CD4-positive, alpha-beta T cell treated with Interleukin-2 at 100 ng/mL for 4 hours (primary cell): ENCODE results near the gene ABCD1.
"Not testable (repeated sequence)": the region's sequence is repeated elsewhere in the genome, so short reads cannot be mapped to it uniquely, and the experiment has no call there.

ENCODE experiments used
- DNase-seq: peaks from one replicate; pipeline ENCODE4 v3.0.0-alpha.2; 2020; ENCODE audit warnings: low spot score

ABCD1 gene

GRCh38 chrX:153734871-153735270 is 10.2 kb downstream of the ABCD1 start:
- DNase-seq, result no peak

GRCh38 chrX:153735274-153735673 is 10.6 kb downstream of the ABCD1 start:
- peak; percentile 47 for DNase-seq

- DNase-seq, result no peak
These were observed 11.6 kb downstream of the ABCD1 start for GRCh38 chrX:153736071-153736820.

- no peak for DNase-seq
These were observed 12.3 kb downstream of the ABCD1 start for GRCh38 chrX:153736871-153737441.

- DNase-seq, result no peak
These were observed 13.5 kb downstream of the ABCD1 start for GRCh38 chrX:153738056-153738605.

GRCh38 chrX:153739754-153740486 is 15.3 kb downstream of the ABCD1 start:
- no peak for DNase-seq

- DNase-seq, result no peak
These were observed 16.1 kb downstream of the ABCD1 start for GRCh38 chrX:153740631-153741222.

GRCh38 chrX:153741446-153741845 is 16.8 kb downstream of the ABCD1 start:
- no peak for DNase-seq

GRCh38 chrX:153742111-153742510 is 17.5 kb downstream of the ABCD1 start:
- not testable (repeated sequence) for DNase-seq

GRCh38 chrX:153742796-153743467 is 18.3 kb downstream of the ABCD1 start:
- DNase-seq, result not testable (repeated sequence)

GRCh38 chrX:153743468-153744209 is 19.0 kb downstream of the ABCD1 start:
- not testable (repeated sequence) for DNase-seq

- no peak for DNase-seq
These were observed 19.8 kb downstream of the ABCD1 start for GRCh38 chrX:153744210-153745066.

GRCh38 chrX:153745067-153745433 is 20.4 kb downstream of the ABCD1 start:
- not testable (repeated sequence) for DNase-seq

- no peak for DNase-seq
These were observed 21.7 kb downstream of the ABCD1 start for GRCh38 chrX:153746359-153746758.

- not testable (repeated sequence) for DNase-seq
These were observed 22.3 kb downstream of the ABCD1 start for GRCh38 chrX:153746991-153747390.

GRCh38 chrX:153749017-153749416 is 24.4 kb downstream of the ABCD1 start:
- not testable (repeated sequence) for DNase-seq

GRCh38 chrX:153750127-153750774 is 25.6 kb downstream of the ABCD1 start:
- DNase-seq, result no peak

- DNase-seq, result no peak
These were observed 30.5 kb downstream of the ABCD1 start for GRCh38 chrX:153755136-153755535.

GRCh38 chrX:153761863-153762262 is 37.2 kb downstream of the ABCD1 start:
- DNase-seq, result no peak
